Measurements from ENCODE around the gene RSBN1L. TPM values are rescaled to one million over a fixed set of nuclear protein-coding genes. Genes with fewer than 3 reads are reported as not detected.

Gene RSBN1L
- polyA plus RNA-seq, 1 of the 3 experiments (the other 2 are of a cell fraction), result 6.5 TPM

GRCh38 chr7:77831953-77832352, 135.7 kb downstream of the RSBN1L start:
- Histone ChIP-seq H3K9me2 (no peaks in the 10 kb centered on the region), H3K9ac (no peak overlapping the region), H3K4me2 (no peak overlapping the region), H3F3A (replicated peaks; ENCODE audit: insufficient read depth) (no peaks in the 10 kb centered on the region), H3K4me3 (ENCODE audit: low read depth in 2 of 2, low read length in 1 of 2) (no peak overlapping the region), H3K4me1 (ENCODE audit: control insufficient read depth in 1 of 2, insufficient read depth in 2 of 2, low read depth in 1 of 2, low read length in 1 of 2) (peaks cover 4 to 6% of the 10 kb centered on the region in 2 experiments; a peak in 3 of 4 replicates), H4K20me1 (ENCODE audit: insufficient read depth) (no peaks in the 10 kb centered on the region), H3K79me2 (ENCODE audit: insufficient read depth) (peaks cover 40% of the 10 kb centered on the region), H2AFZ (ENCODE audit: low read depth) (no peak overlapping the region), H3K36me3 (replicated peaks in 1 of 2; ENCODE audit: control insufficient read depth in 1 of 2, insufficient read depth in 2 of 2, low read length in 1 of 2) (no peaks in the 10 kb centered on the region), H3K9me3 (no peaks in the 10 kb centered on the region), H3K27ac (ENCODE audit: low read depth in 2 of 2, low read length in 1 of 2) (no peak overlapping the region), H3K27me3 (ENCODE audit: insufficient read depth) (no peaks in the 10 kb centered on the region)
- no peak for DNase-seq
- TF ChIP-seq, protein P1, sequence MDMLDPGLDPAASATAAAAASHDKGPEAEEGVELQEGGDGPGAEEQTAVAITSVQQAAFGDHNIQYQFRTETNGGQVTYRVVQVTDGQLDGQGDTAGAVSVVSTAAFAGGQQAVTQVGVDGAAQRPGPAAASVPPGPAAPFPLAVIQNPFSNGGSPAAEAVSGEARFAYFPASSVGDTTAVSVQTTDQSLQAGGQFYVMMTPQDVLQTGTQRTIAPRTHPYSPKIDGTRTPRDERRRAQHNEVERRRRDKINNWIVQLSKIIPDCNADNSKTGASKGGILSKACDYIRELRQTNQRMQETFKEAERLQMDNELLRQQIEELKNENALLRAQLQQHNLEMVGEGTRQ (IDR thresholded peaks at IDR 0.05; ENCODE audit: borderline replicate concordance, low read depth, low read length), result no peak
- TF ChIP-seq NFIC (IDR thresholded peaks at IDR 0.05; ENCODE audit: borderline replicate concordance) (no peak), GABPA (IDR thresholded peaks at IDR 0.05; ENCODE audit: low read depth) (no peak), MEF2A (IDR thresholded peaks at IDR 0.05; ENCODE audit: borderline replicate concordance, low read depth) (no peak), TAF1 (IDR thresholded peaks at IDR 0.05; ENCODE audit: borderline replicate concordance, low read depth, low read length) (no peak), FOXM1 (IDR thresholded peaks at IDR 0.05; ENCODE audit: low read depth) (no peak), GATA2 (CRISPR knock-in tag; IDR thresholded peaks at IDR 0.05) (no peak), RFX5 (IDR thresholded peaks at IDR 0.05; ENCODE audit: low read length) (no peak), JUND (IDR thresholded peaks at IDR 0.05) (no peak)
- TF ChIP-seq, protein P2, sequence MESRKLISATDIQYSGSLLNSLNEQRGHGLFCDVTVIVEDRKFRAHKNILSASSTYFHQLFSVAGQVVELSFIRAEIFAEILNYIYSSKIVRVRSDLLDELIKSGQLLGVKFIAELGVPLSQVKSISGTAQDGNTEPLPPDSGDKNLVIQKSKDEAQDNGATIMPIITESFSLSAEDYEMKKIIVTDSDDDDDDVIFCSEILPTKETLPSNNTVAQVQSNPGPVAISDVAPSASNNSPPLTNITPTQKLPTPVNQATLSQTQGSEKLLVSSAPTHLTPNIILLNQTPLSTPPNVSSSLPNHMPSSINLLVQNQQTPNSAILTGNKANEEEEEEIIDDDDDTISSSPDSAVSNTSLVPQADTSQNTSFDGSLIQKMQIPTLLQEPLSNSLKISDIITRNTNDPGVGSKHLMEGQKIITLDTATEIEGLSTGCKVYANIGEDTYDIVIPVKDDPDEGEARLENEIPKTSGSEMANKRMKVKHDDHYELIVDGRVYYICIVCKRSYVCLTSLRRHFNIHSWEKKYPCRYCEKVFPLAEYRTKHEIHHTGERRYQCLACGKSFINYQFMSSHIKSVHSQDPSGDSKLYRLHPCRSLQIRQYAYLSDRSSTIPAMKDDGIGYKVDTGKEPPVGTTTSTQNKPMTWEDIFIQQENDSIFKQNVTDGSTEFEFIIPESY (IDR thresholded peaks at IDR 0.05; ENCODE audit: borderline replicate concordance, low read depth), result no peak
- TF ChIP-seq, protein P3, sequence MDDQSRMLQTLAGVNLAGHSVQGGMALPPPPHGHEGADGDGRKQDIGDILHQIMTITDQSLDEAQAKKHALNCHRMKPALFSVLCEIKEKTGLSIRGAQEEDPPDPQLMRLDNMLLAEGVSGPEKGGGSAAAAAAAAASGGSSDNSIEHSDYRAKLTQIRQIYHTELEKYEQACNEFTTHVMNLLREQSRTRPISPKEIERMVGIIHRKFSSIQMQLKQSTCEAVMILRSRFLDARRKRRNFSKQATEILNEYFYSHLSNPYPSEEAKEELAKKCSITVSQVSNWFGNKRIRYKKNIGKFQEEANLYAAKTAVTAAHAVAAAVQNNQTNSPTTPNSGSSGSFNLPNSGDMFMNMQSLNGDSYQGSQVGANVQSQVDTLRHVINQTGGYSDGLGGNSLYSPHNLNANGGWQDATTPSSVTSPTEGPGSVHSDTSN (IDR thresholded peaks at IDR 0.05), result no peak
- WGBS (ENCODE audit: low lambda C conversion rate), result 96% methylated on average over 1 of the region's 1 CpG
- POLR2A ChIA-PET, result no interaction called here
- CTCF ChIA-PET, result interaction anchor here (1.0 kb wide), 1 partner anchor 18 kb away, joined by 3 read pairs; no protein-coding TSS in a partner anchor

Other genes with a start within 250 kb of the RSBN1L start
- 23.3 and 28.0 TPM in 2 replicates for gene PTPN12, start 159.2 kb upstream of the RSBN1L start, polyA plus RNA-seq (2012; rRNA removed)
- gene TMEM60, start 102.0 kb downstream of the RSBN1L start, polyA plus RNA-seq (2012; rRNA removed), result 24.8 and 32.5 TPM in 2 replicates
- 21.2 and 29.1 TPM in 2 replicates for gene PHTF2, start 102.3 kb downstream of the RSBN1L start, polyA plus RNA-seq (2012; rRNA removed)